Uterus (tissue), 2 donors: ENCODE data around the gene MBP.

Source experiments
- CTCF ChIP-seq, 4 experiments: fragments of 200-600 bp in 2 of 4; fragments of 450-650 bp in 2 of 4; sonication (generic) in 2 of 4; IDR thresholded peaks; one replicate each; pipeline ENCODE4 v1.5.1; 2016 to 2019; ENCODE audit warnings: antibody characterized with exemption in 4 of 4, mild to moderate bottlenecking in 2 of 4, moderate library complexity in 1 of 4
- POLR2A ChIP-seq, 2 donors: fragments of 450-650 bp; IDR thresholded peaks; one replicate each; pipeline ENCODE4 v1.6.1; 2016; ENCODE audit warnings: antibody characterized with exemption in 2 of 2, mild to moderate bottlenecking in 1 of 2, moderate library complexity in 1 of 2

GRCh38 chr18:76972846-76973519 is 159.6 kb downstream of the MBP start:
- TF ChIP-seq CTCF (IDR thresholded peaks at IDR 0.05), result no peak
- no peak for TF ChIP-seq POLR2A (IDR thresholded peaks at IDR 0.05)
